H1 (cell line): Measurements from ENCODE around the gene MYOZ2. TPM values are rescaled to one million over a fixed set of nuclear protein-coding genes. Genes with fewer than 3 reads are reported as not detected.

Experiments
- CTCF ChIA-PET: fragments of 300-600 bp; sonication (Branson Sonifier 250); formaldehyde crosslinking; loops from one replicate; lab custom pipeline; 2021; ENCODE audit not compliant: partially characterized antibody; lab: Charles Lee
- POLR2A ChIA-PET: fragments of 300-600 bp; sonication (Branson Sonifier 250); formaldehyde crosslinking; loops from one replicate; lab custom pipeline; 2021; ENCODE audit warnings: inconsistent platforms; ENCODE audit not compliant: partially characterized antibody; lab: Charles Lee
- DNase-seq, 2 experiments: peaks; one replicate each; pipeline versions ENCODE4 v3.0.0 to v3.0.0-alpha.2; 2010 to 2022; ENCODE audit warnings: low spot score in 2 of 2, low read depth in 1 of 2, mixed read lengths in 1 of 2
- FAIRE-seq: peaks from 2 replicates; lab custom pipeline; 2011; peaks lifted over from hg19 to GRCh38; lab: Jason Lieb, UNC
- H2AFZ ChIP-seq: 2 replicates; pipeline ENCODE4 v1.8.1; 2012; ENCODE audit warnings: low read length, inconsistent platforms
- H2AK5ac ChIP-seq: 2 replicates; pipeline ENCODE4 v1.6.1; 2013; ENCODE audit warnings: low read depth, low read length
- H2BK120ac ChIP-seq: replicated peaks from 2 replicates; pipeline ENCODE3; 2013; ENCODE audit warnings: low read depth, low read length, inconsistent platforms
- H2BK12ac ChIP-seq: 2 replicates; pipeline ENCODE4 v1.6.1; 2013; ENCODE audit warnings: low read depth, low read length
- H2BK15ac ChIP-seq: 2 replicates; pipeline ENCODE4 v1.6.1; 2013; ENCODE audit warnings: low read length
- H2BK20ac ChIP-seq: 2 replicates; pipeline ENCODE4 v1.6.1; 2013; ENCODE audit warnings: low read length
- H2BK5ac ChIP-seq: 2 replicates; pipeline ENCODE4 v1.6.1; 2013; ENCODE audit warnings: low read depth, low read length
- H3K14ac ChIP-seq: 2 replicates; pipeline ENCODE4 v1.6.1; 2013; ENCODE audit warnings: inconsistent platforms; ENCODE audit not compliant: insufficient read length
- H3K18ac ChIP-seq: 2 replicates; pipeline ENCODE4 v1.6.1; 2013; ENCODE audit warnings: low read length; ENCODE audit errors: extremely low read depth
- H3K23ac ChIP-seq: 2 replicates; pipeline ENCODE4 v1.6.1; 2013; ENCODE audit warnings: inconsistent platforms; ENCODE audit not compliant: insufficient read length
- H3K23me2 ChIP-seq: 2 replicates; pipeline ENCODE4 v1.6.1; 2013; ENCODE audit warnings: low read depth, low read length
- H3K27ac ChIP-seq: 2 replicates; pipeline ENCODE4 v1.6.1; 2011; ENCODE audit warnings: low read depth, low read length, inconsistent platforms
- H3K27me3 ChIP-seq, 4 experiments: replicated peaks in 1 of 4; 1 replicate in 1 of 4; 2 replicates in 3 of 4; pipeline versions ENCODE4 v1.6.1 to v1.8.1; 2011 to 2013; ENCODE audit warnings: low read length in 3 of 4, mild to moderate bottlenecking in 3 of 4, inconsistent platforms in 2 of 4, mixed read lengths in 2 of 4, moderate library complexity in 1 of 4; ENCODE audit not compliant: control insufficient read depth in 3 of 4, insufficient read depth in 3 of 4; ENCODE audit errors: extremely low read depth in 1 of 4
- H3K36me3 ChIP-seq, 4 experiments: 2 replicates each; pipeline versions ENCODE4 v1.6.1 to v1.8.1; 2011 to 2013; ENCODE audit warnings: mild to moderate bottlenecking in 4 of 4, low read length in 3 of 4, moderate library complexity in 2 of 4, control low read depth in 1 of 4, inconsistent platforms in 1 of 4; ENCODE audit not compliant: insufficient read depth in 4 of 4, control insufficient read depth in 2 of 4
- H3K4ac ChIP-seq: replicated peaks from 2 replicates; pipeline ENCODE3; 2013; ENCODE audit warnings: low read length, low read depth, mixed read lengths, inconsistent platforms; ENCODE audit not compliant: insufficient read length
- H3K4me1 ChIP-seq, 4 experiments: replicated peaks in 1 of 4; 1 replicate in 1 of 4; 2 replicates in 3 of 4; pipeline versions ENCODE4 v1.6.1 to v1.8.1; 2011 to 2013; ENCODE audit warnings: low read length in 3 of 4, inconsistent platforms in 2 of 4, mixed read lengths in 1 of 4; ENCODE audit not compliant: insufficient read depth in 4 of 4, control insufficient read depth in 3 of 4
- H3K4me2 ChIP-seq, 2 experiments: 2 replicates each; pipeline versions ENCODE4 v1.6.1 to v1.8.1; 2011 to 2013; ENCODE audit warnings: low read depth in 2 of 2, low read length in 2 of 2, control low read depth in 1 of 2, inconsistent platforms in 1 of 2, mild to moderate bottlenecking in 1 of 2; ENCODE audit not compliant: insufficient read depth in 1 of 2
- H3K4me3 ChIP-seq, 4 experiments: fragments of 200-600, 300-600 bp in 1 of 4; sonication (generic), shearing (Covaris generic), sonication (Bioruptor Twin) in 1 of 4; 2 replicates each; pipeline versions ENCODE4 v1.5.1 to v1.8.1; 2011 to 2016; ENCODE audit warnings: low read length in 4 of 4, low read depth in 3 of 4, control low read depth in 2 of 4, inconsistent platforms in 2 of 4, mild to moderate bottlenecking in 2 of 4, mixed read lengths in 1 of 4, moderate library complexity in 1 of 4; ENCODE audit not compliant: insufficient read depth in 2 of 4; ENCODE audit errors: extremely low read depth in 1 of 4
- H3K56ac ChIP-seq: replicated peaks from 2 replicates; pipeline ENCODE3; 2013; ENCODE audit warnings: low read depth, mild to moderate bottlenecking, mixed read lengths, low read length, inconsistent platforms; ENCODE audit not compliant: insufficient read length
- H3K79me1 ChIP-seq: 2 replicates; pipeline ENCODE4 v1.6.1; 2013; ENCODE audit warnings: low read depth, low read length, control low read depth
- H3K79me2 ChIP-seq, 2 experiments: 2 replicates each; pipeline versions ENCODE4 v1.6.1 to v1.8.1; 2012 to 2013; ENCODE audit warnings: low read length in 2 of 2, mild to moderate bottlenecking in 2 of 2, inconsistent platforms in 1 of 2; ENCODE audit not compliant: insufficient read depth in 2 of 2, control insufficient read depth in 1 of 2
- H3K9ac ChIP-seq, 4 experiments: replicated peaks in 1 of 4; 1 replicate in 1 of 4; 2 replicates in 3 of 4; pipeline versions ENCODE4 v1.6.1 to v1.8.1; 2011 to 2013; ENCODE audit warnings: low read depth in 3 of 4, low read length in 3 of 4, control low read depth in 2 of 4, mild to moderate bottlenecking in 2 of 4, moderate library complexity in 2 of 4, inconsistent platforms in 1 of 4; ENCODE audit errors: extremely low read depth in 1 of 4
- H3K9me3 ChIP-seq, 2 experiments: 2 replicates each; pipeline versions ENCODE4 v1.6.1 to v1.8.1; 2012 to 2013; ENCODE audit warnings: mild to moderate bottlenecking in 2 of 2, moderate library complexity in 2 of 2, control low read depth in 1 of 2, inconsistent platforms in 1 of 2, low read depth in 1 of 2, low read length in 1 of 2, mixed read lengths in 1 of 2; ENCODE audit not compliant: insufficient read depth in 2 of 2
- H4K20me1 ChIP-seq, 2 experiments: replicated peaks in 1 of 2; 2 replicates each; pipeline versions ENCODE3 to v1.8.1; 2011 to 2013; ENCODE audit warnings: inconsistent platforms in 2 of 2, low read length in 2 of 2, mild to moderate bottlenecking in 1 of 2; ENCODE audit not compliant: insufficient read depth in 2 of 2, control insufficient read depth in 1 of 2
- H4K5ac ChIP-seq: 2 replicates; pipeline ENCODE4 v1.6.1; 2013; ENCODE audit warnings: low read length, low read depth, mixed read lengths, inconsistent platforms; ENCODE audit not compliant: insufficient read length
- H4K8ac ChIP-seq: 2 replicates; pipeline ENCODE4 v1.8.0; 2013; ENCODE audit warnings: mild to moderate bottlenecking, moderate library complexity, low read length, inconsistent platforms; ENCODE audit not compliant: insufficient read depth; ENCODE audit errors: extremely low read depth
- H4K91ac ChIP-seq: replicated peaks from 2 replicates; pipeline ENCODE3; 2013; ENCODE audit warnings: low read length, mixed read lengths, inconsistent platforms; ENCODE audit not compliant: insufficient read length
- ATF2 ChIP-seq: IDR thresholded peaks from 2 replicates; pipeline ENCODE4 v1.6.1; 2012; ENCODE audit warnings: low read length, inconsistent platforms
- BRCA1 ChIP-seq: IDR thresholded peaks from 2 replicates; pipeline ENCODE4 v1.6.1; 2012; ENCODE audit warnings: low read depth, low read length, improper control_type of control experiment
- EP300 ChIP-seq, 2 experiments: IDR thresholded peaks; 1 replicate in 1 of 2; 2 replicates in 1 of 2; pipeline ENCODE4 v1.6.1; 2011 to 2012; ENCODE audit warnings: low read depth in 2 of 2, low read length in 2 of 2, mild to moderate bottlenecking in 2 of 2, borderline replicate concordance in 1 of 2, inconsistent platforms in 1 of 2, moderate library complexity in 1 of 2
- GTF2F1 ChIP-seq: IDR thresholded peaks from 2 replicates; pipeline ENCODE4 v1.6.1; 2012; ENCODE audit warnings: low read depth, low read length, improper control_type of control experiment, borderline replicate concordance
- SIRT6 ChIP-seq: IDR thresholded peaks from one replicate; pipeline ENCODE4 v1.7.1; 2012; ENCODE audit warnings: low read length, inconsistent platforms
- SP4 ChIP-seq: IDR thresholded peaks from 2 replicates; pipeline ENCODE4 v1.6.1; 2012; ENCODE audit warnings: low read length, inconsistent platforms
- SUZ12 ChIP-seq: fragments of 200-600 bp; sonication (generic); IDR thresholded peaks from 2 replicates; pipeline ENCODE4 v1.6.1; 2012; ENCODE audit warnings: mild to moderate bottlenecking, inconsistent platforms, low read length, moderate library complexity, mixed read lengths
- WGBS, 2 experiments: shearing (Covaris generic) in 1 of 2; methylation state at CpG; one replicate each; pipeline versions ENCODE4 v1.1.6 to v1.1.7; 2013 to 2015; ENCODE audit warnings: low lambda C conversion rate in 2 of 2, mixed read lengths in 2 of 2, inconsistent platforms in 1 of 2, low coverage in 1 of 2, missing lambda C conversion rate in 1 of 2; ENCODE audit not compliant: insufficient replicate concordance in 2 of 2, insufficient coverage in 1 of 2, insufficient read length in 1 of 2; ENCODE audit errors: extremely low coverage in 1 of 2, missing lambda C conversion rate in 1 of 2; 5-methylcytosine and 5-hydroxymethylcytosine counted together
- polyA plus RNA-seq, 7 experiments: library from polyadenylated mRNA; depleted of rRNA in 3 of 7; stranded (reverse) in 5 of 7; unstranded in 2 of 7; fragments of >200 nt in 5 of 7; fragments of 200-250 nt in 2 of 7; gene quantifications; 1 replicate in 5 of 7; 2 replicates in 1 of 7; 4 replicates in 1 of 7; pipeline versions ENCODE4 v1.2.1 to v1.2.3, GENCODE V29; 2011 to 2013; ENCODE audit warnings: missing spikeins in 2 of 7, mixed read lengths in 2 of 7
- total RNA-seq: library from RNA; stranded (reverse); fragmentation: NEBNext Ultra II Directional; extraction: Animal tissue kit (Norgen Biotek cat#: 25700); gene quantifications from 2 replicates; pipeline ENCODE4 v1.2.1, GENCODE V29; 2021

The MYOZ2 gene
- total and polyA plus RNA-seq, 2 of the 8 experiments (the other 6 are each of a cell fraction or from before 2014, with no cell fraction given): not detected

GRCh38 chr4:119104644-119105273 lies 30.9 kb upstream of the MYOZ2 start:
- no peaks in the 10 kb centered on the region for H3K27me3 ChIP-seq
- no peaks in the 10 kb centered on the region; a peak in 1 of 8 replicates for H3K36me3 ChIP-seq
- H4K8ac ChIP-seq: no peak overlapping the region
- peak overlapping the region; percentile 55; the same call in 1 of the 2 replicates for H2AFZ ChIP-seq
- H3K4me3 ChIP-seq: no peak overlapping the region
- no peak overlapping the region for H2BK20ac ChIP-seq
- ChIA-PET CTCF (interaction anchor here (0.6 to 2.4 kb wide), 3 partner anchors 17 to 178 kb away, joined by 3 to 6 read pairs (median 4); no protein-coding TSS in a partner anchor), POLR2A (no interaction called here)
- no peak overlapping the region for H2BK15ac ChIP-seq
- no peak overlapping the region for H3K4ac ChIP-seq
- H2AK5ac ChIP-seq: no peak overlapping the region
- no peak overlapping the region for H3K18ac ChIP-seq
- DNase-seq (no peak), FAIRE-seq (no peak)
- no peaks in the 10 kb centered on the region for H3K9me3 ChIP-seq
- no peak overlapping the region for H3K56ac ChIP-seq
- no peak overlapping the region for H3K9ac ChIP-seq
- no peaks in the 10 kb centered on the region for H3K4me1 ChIP-seq
- no peaks in the 10 kb centered on the region for H4K20me1 ChIP-seq
- no peaks in the 10 kb centered on the region for H3K23me2 ChIP-seq
- H3K14ac ChIP-seq: no peak overlapping the region
- H4K91ac ChIP-seq: no peak overlapping the region
- no peak overlapping the region for H2BK12ac ChIP-seq
- no peak overlapping the region for H3K27ac ChIP-seq
- H3K23ac ChIP-seq: no peak overlapping the region
- H3K79me1 ChIP-seq: no peaks in the 10 kb centered on the region
- H3K4me2 ChIP-seq: no peak overlapping the region
- H2BK120ac ChIP-seq: no peak overlapping the region
- no peaks in the 10 kb centered on the region for H3K79me2 ChIP-seq
- H4K5ac ChIP-seq: no peak overlapping the region
- WGBS, 2 experiments: 93% methylated on average over 4 of the region's 4 CpGs; no CpG with 5 or more reads in 1 of the 2 experiments
- no peak overlapping the region for H2BK5ac ChIP-seq
- TF ChIP-seq EP300 (IDR thresholded peaks at IDR 0.05; ENCODE audit: borderline replicate concordance in 1 of 2, low read depth in 2 of 2, low read length in 2 of 2): no peak
- TF ChIP-seq BRCA1: no peak
- no peak for TF ChIP-seq SIRT6
- TF ChIP-seq GTF2F1: no peak
- no peak for TF ChIP-seq ATF2
- TF ChIP-seq SP4: no peak
- TF ChIP-seq SUZ12: no peak
